NT2/D1 (cell line): ENCODE measurements around the gene CHTF8.

ENCODE experiments used
- YY1 ChIP-seq: IDR thresholded peaks from 2 replicates; pipeline ENCODE4 v1.6.1; 2011; ENCODE audit not compliant: insufficient read length, insufficient read depth
- ZNF274 ChIP-seq: IDR thresholded peaks from 2 replicates; pipeline ENCODE4 v1.6.1; 2011; ENCODE audit warnings: mild to moderate bottlenecking, low read depth, low read length

GRCh38 chr16:69114346-69114975 is 17.9 kb downstream of the CHTF8 start:
- TF ChIP-seq ZNF274 = no peak
- no peak for TF ChIP-seq YY1
